Endodermal cell (in vitro differentiated cells): ENCODE data around the gene LIN37. TPM values are rescaled to one million over a fixed set of nuclear protein-coding genes. Genes with fewer than 3 reads are reported as not detected.

ENCODE experiments used
- DNase-seq: peaks from one replicate; pipeline ENCODE4 v3.0.0-alpha.2; 2017
- H3K27ac ChIP-seq: 2 replicates; pipeline ENCODE4 v1.5.1; 2013; ENCODE audit warnings: mild to moderate bottlenecking, low read depth, low read length, moderate library complexity
- H3K27me3 ChIP-seq: 2 replicates; pipeline ENCODE4 v1.6.1; 2013; ENCODE audit warnings: mild to moderate bottlenecking, low read length, moderate library complexity; ENCODE audit not compliant: insufficient read depth, control insufficient read depth, poor library complexity, severe bottlenecking
- H3K36me3 ChIP-seq: 2 replicates; pipeline ENCODE4 v1.7.0; 2013; ENCODE audit warnings: mild to moderate bottlenecking, low read length, moderate library complexity; ENCODE audit not compliant: control insufficient read depth, insufficient read depth
- H3K4me1 ChIP-seq: one replicate; pipeline ENCODE4 v1.7.0; 2013; ENCODE audit warnings: low read length; ENCODE audit not compliant: control insufficient read depth, insufficient read depth
- H3K4me3 ChIP-seq: 2 replicates; pipeline ENCODE4 v1.5.1; 2013; ENCODE audit warnings: mild to moderate bottlenecking, low read length, moderate library complexity
- H3K9ac ChIP-seq: 2 replicates; pipeline ENCODE4 v1.6.1; 2013; ENCODE audit warnings: mild to moderate bottlenecking, low read length, moderate library complexity; ENCODE audit not compliant: poor library complexity, severe bottlenecking; ENCODE audit errors: extremely low read depth
- H3K9me3 ChIP-seq: 2 replicates; pipeline ENCODE4 v1.6.1; 2013; ENCODE audit warnings: mild to moderate bottlenecking, low read length, moderate library complexity; ENCODE audit not compliant: control insufficient read depth
- H3K27ac Mint-ChIP-seq: 2 replicates; pipeline ENCODE4 v1.8.0; 2020; ENCODE audit warnings: mixed read lengths
- H3K27me3 Mint-ChIP-seq: 2 replicates; pipeline ENCODE4 v1.8.0; 2021; ENCODE audit warnings: mild to moderate bottlenecking, mixed read lengths; ENCODE audit not compliant: insufficient read depth
- H3K36me3 Mint-ChIP-seq: 2 replicates; pipeline ENCODE4 v1.8.0; 2020; ENCODE audit warnings: low read depth, mixed read lengths
- H3K4me1 Mint-ChIP-seq: 2 replicates; pipeline ENCODE4 v1.8.0; 2020; ENCODE audit warnings: mixed read lengths
- H3K4me3 Mint-ChIP-seq: 2 replicates; pipeline ENCODE4 v1.8.0; 2020; ENCODE audit warnings: mild to moderate bottlenecking, moderate library complexity, mixed read lengths
- H3K9me3 Mint-ChIP-seq: 2 replicates; pipeline ENCODE4 v1.8.0; 2020; ENCODE audit warnings: mild to moderate bottlenecking, mixed read lengths
- WGBS, 2 experiments: methylation state at CpG; one replicate each; pipeline versions ENCODE4 v1.1.5 to v1.1.7; 2013; ENCODE audit warnings: missing lambda C conversion rate in 2 of 2, mixed read lengths in 1 of 2; ENCODE audit not compliant: insufficient coverage in 1 of 2, insufficient read length in 1 of 2; 5-methylcytosine and 5-hydroxymethylcytosine counted together
- total RNA-seq, 2 donors: library from RNA; stranded (reverse); fragmentation: NEBNext Ultra II Directional in 1 of 2; extraction: Animal tissue kit (Norgen Biotek cat#: 25700) in 1 of 2; gene quantifications; 2 replicates in 1 of 2; 3 replicates in 1 of 2; pipeline ENCODE4 v1.2.1, GENCODE V29; 2021
- TF ChIP-seq, protein P1 (sequence below): fragments of 200-600 bp; sonication (generic); conservative IDR thresholded peaks from 2 replicates; pipeline ENCODE4 v1.5.0; 2021; ENCODE audit warnings: antibody characterized with exemption, mild to moderate bottlenecking

The LIN37 gene
- total RNA-seq, 2 donors from 2014 or later = 6.6 to 7.6 TPM

DNA sequence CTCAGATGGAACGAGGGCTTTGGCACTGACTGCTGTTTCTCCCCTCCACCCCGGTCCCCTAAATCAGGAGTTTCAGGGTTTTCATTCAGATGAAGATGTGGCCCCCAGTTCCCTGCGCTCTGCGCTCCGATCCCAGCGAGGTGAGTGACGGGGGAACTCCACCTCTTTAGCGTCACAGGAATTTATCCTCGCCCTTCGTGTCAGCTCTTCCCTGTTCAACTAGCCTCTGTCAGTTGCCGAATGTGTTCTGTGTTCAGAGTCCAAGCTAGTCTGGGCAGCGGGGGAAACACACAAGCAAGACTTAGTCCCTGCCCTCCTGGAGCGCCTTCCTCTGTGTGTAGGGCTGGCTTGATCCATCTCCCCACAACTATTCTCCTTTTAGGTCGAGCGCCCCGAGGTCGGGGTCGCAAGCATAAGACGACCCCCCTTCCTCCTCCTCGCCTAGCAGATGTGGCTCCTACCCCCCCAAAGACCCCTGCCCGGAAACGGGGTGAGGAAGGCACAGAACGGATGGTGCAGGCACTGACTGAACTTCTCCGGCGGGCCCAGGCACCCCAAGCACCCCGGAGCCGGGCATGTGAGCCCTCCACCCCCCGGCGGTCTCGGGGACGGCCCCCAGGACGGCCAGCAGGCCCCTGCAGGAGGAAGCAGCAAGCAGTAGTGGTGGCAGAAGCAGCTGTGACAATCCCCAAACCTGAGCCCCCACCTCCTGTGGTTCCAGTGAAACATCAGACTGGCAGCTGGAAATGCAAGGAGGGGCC lies 28.8 kb upstream of the LIN37 start:
- Histone ChIP-seq H3K27me3 (no peaks in the 10 kb centered on the region), H3K4me1 (peaks cover 13% of the 10 kb centered on the region), H3K4me3 (peak overlapping the region; percentile 90), H3K9me3 (no peaks in the 10 kb centered on the region), H3K9ac (peak overlapping the region; percentile 68), H3K36me3 (peaks cover 25% of the 10 kb centered on the region), H3K27ac (no peak overlapping the region)
- 91 to 97% methylated on average over 12 to 32 of the region's 32 CpGs for WGBS, 2 experiments
- no peak for DNase-seq
- H3K36me3 Mint-ChIP-seq = peaks cover 36% of the 10 kb centered on the region
- H3K27me3 Mint-ChIP-seq = no peaks in the 10 kb centered on the region
- no peaks in the 10 kb centered on the region for H3K9me3 Mint-ChIP-seq
- peak overlapping the region; percentile 86 for H3K4me3 Mint-ChIP-seq
- TF ChIP-seq, protein P1, sequence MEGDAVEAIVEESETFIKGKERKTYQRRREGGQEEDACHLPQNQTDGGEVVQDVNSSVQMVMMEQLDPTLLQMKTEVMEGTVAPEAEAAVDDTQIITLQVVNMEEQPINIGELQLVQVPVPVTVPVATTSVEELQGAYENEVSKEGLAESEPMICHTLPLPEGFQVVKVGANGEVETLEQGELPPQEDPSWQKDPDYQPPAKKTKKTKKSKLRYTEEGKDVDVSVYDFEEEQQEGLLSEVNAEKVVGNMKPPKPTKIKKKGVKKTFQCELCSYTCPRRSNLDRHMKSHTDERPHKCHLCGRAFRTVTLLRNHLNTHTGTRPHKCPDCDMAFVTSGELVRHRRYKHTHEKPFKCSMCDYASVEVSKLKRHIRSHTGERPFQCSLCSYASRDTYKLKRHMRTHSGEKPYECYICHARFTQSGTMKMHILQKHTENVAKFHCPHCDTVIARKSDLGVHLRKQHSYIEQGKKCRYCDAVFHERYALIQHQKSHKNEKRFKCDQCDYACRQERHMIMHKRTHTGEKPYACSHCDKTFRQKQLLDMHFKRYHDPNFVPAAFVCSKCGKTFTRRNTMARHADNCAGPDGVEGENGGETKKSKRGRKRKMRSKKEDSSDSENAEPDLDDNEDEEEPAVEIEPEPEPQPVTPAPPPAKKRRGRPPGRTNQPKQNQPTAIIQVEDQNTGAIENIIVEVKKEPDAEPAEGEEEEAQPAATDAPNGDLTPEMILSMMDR = no peak
- peaks cover 18% of the 10 kb centered on the region for H3K4me1 Mint-ChIP-seq
- peak overlapping the region; percentile 55 for H3K27ac Mint-ChIP-seq

DNA sequence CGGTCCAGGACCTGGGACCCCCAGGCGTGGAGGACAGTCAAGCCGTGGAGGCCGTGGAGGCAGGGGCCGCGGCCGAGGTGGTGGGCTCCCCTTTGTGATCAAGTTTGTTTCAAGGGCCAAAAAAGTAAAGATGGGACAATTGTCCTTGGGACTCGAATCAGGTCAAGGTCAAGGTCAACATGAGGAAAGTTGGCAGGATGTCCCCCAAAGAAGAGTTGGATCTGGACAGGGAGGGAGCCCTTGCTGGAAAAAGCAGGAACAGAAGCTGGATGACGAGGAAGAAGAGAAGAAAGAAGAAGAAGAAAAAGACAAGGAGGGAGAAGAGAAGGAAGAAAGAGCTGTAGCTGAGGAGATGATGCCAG lies 28.2 kb upstream of the LIN37 start:
- Histone ChIP-seq H3K4me3 (no peak overlapping the region), H3K4me1 (peaks cover 13% of the 10 kb centered on the region), H3K36me3 (peaks cover 31% of the 10 kb centered on the region), H3K27ac (no peak overlapping the region), H3K9me3 (no peaks in the 10 kb centered on the region), H3K9ac (no peak overlapping the region), H3K27me3 (no peaks in the 10 kb centered on the region)
- H3K27ac Mint-ChIP-seq = no peak overlapping the region
- no peaks in the 10 kb centered on the region for H3K9me3 Mint-ChIP-seq
- H3K4me1 Mint-ChIP-seq = peaks cover 18% of the 10 kb centered on the region
- TF ChIP-seq, protein P1 = no peak
- no peak overlapping the region for H3K4me3 Mint-ChIP-seq
- H3K36me3 Mint-ChIP-seq = peaks cover 41% of the 10 kb centered on the region
- 92 to 94% methylated on average over 8 to 9 of the region's 9 CpGs for WGBS, 2 experiments
- H3K27me3 Mint-ChIP-seq = no peaks in the 10 kb centered on the region
- no peak for DNase-seq

DNA sequence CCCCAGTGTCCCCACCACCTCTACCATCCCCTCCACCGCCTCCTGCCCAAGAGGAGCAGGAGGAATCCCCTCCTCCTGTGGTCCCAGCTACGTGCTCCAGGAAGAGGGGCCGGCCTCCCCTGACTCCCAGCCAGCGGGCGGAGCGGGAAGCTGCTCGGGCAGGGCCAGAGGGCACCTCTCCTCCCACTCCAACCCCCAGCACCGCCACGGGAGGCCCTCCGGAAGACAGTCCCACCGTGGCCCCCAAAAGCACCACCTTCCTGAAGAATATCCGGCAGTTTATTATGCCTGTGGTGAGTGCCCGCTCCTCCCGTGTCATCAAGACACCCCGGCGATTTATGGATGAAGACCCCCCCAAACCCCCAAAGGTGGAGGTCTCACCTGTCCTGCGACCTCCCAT lies 27.7 kb upstream of the LIN37 start:
- WGBS, 2 experiments = 96 to 100% methylated on average over 6 to 17 of the region's 17 CpGs
- no peaks in the 10 kb centered on the region for H3K9me3 ChIP-seq
- H3K36me3 ChIP-seq = peaks cover 36% of the 10 kb centered on the region
- TF ChIP-seq, protein P1 = no peak
- DNase-seq = no peak
- Mint-ChIP-seq H3K4me3 (no peak overlapping the region), H3K4me1 (peaks cover 15% of the 10 kb centered on the region), H3K27ac (no peak overlapping the region), H3K27me3 (no peaks in the 10 kb centered on the region), H3K9me3 (no peaks in the 10 kb centered on the region), H3K36me3 (peaks cover 46% of the 10 kb centered on the region)
- H3K4me1 ChIP-seq = peaks cover 10% of the 10 kb centered on the region
- H3K27me3 ChIP-seq = no peaks in the 10 kb centered on the region
- H3K9ac ChIP-seq = no peak overlapping the region
- no peak overlapping the region for H3K27ac ChIP-seq
- no peak overlapping the region for H3K4me3 ChIP-seq
